Mucosa of rectum (tissue), 2 donors: Measurements from ENCODE around the gene CFAP47.

Experiments used
- H3K27ac ChIP-seq, 2 donors: one replicate each; pipeline ENCODE4 v1.7.0; 2013; ENCODE audit warnings: inconsistent platforms in 2 of 2, low read depth in 2 of 2, low read length in 2 of 2
- H3K27me3 ChIP-seq, 2 donors: one replicate each; pipeline ENCODE4 v1.7.0; 2013; ENCODE audit warnings: low read length in 2 of 2; ENCODE audit not compliant: control insufficient read depth in 2 of 2, insufficient read depth in 2 of 2
- H3K36me3 ChIP-seq, 2 donors: one replicate each; pipeline ENCODE4 v1.7.0; 2013; ENCODE audit warnings: low read length in 2 of 2; ENCODE audit not compliant: control insufficient read depth in 2 of 2, insufficient read depth in 2 of 2
- H3K4me1 ChIP-seq, 2 donors: one replicate each; pipeline ENCODE4 v1.7.0; 2013; ENCODE audit warnings: low read length in 2 of 2, mild to moderate bottlenecking in 1 of 2; ENCODE audit not compliant: control insufficient read depth in 2 of 2, insufficient read depth in 2 of 2
- H3K4me3 ChIP-seq, 2 donors: one replicate each; pipeline ENCODE4 v1.7.0; 2013; ENCODE audit warnings: low read length in 2 of 2
- H3K9ac ChIP-seq, 2 donors: one replicate each; pipeline ENCODE4 v1.7.0; 2013; ENCODE audit warnings: low read length in 2 of 2, low read depth in 1 of 2, mild to moderate bottlenecking in 1 of 2
- H3K9me3 ChIP-seq, 2 donors: one replicate each; pipeline ENCODE4 v1.7.0; 2013; ENCODE audit warnings: low read length in 2 of 2; ENCODE audit not compliant: control insufficient read depth in 2 of 2
- donor health status: healthy.
- donor health status: Normal muscosa, but diverticular disease.

Gene CFAP47

GRCh38 chrX:36364262-36364661 is 444.7 kb downstream of the CFAP47 start:
- no peak overlapping the region for H3K9ac ChIP-seq
- H3K27me3 ChIP-seq = no peaks in the 10 kb centered on the region
- H3K36me3 ChIP-seq = no peaks in the 10 kb centered on the region
- no peak overlapping the region for H3K27ac ChIP-seq
- H3K4me1 ChIP-seq = no peaks in the 10 kb centered on the region
- H3K9me3 ChIP-seq = no peaks in the 10 kb centered on the region
- H3K4me3 ChIP-seq = no peak overlapping the region

DNA sequence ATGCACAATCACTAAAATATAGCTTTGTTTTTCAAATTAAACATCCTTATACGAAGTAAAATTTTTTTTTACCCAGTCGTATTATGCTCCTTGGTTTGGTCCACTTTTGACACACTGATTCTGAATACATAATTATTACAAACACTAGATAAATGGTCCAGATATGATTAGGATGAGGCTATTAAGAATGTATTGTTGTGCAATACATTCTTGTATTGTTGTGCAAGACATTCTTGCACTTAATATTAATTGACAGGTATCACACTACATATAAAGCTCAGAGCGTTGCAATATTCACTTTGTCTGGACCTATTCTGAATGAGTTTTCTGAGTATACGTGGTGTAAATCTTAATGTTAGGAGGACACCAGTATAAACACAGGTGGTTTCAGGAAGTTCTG is 464.0 kb downstream of the CFAP47 start:
- Histone ChIP-seq H3K9me3 (no peaks in the 10 kb centered on the region), H3K27ac (no peak overlapping the region), H3K36me3 (no peaks in the 10 kb centered on the region), H3K27me3 (no peaks in the 10 kb centered on the region), H3K4me3 (no peak overlapping the region), H3K4me1 (no peaks in the 10 kb centered on the region), H3K9ac (no peak overlapping the region)

DNA sequence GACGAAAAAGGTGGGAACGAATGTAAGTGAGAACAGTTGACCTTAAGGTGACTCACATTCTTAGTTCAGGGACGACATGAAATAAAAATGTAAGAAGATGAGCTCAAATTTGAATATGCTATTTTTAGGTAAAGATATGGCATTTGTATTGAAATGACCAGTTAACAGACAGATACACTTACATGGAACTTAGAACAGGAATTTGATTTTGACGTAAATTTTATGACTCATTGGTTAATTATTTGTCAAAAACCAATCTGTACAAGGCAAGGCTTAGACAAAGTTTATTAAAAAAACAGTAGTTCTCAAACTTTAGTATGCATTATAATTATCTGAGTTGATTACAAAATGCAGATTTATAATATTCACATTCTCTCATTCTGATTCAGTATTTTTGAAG is 469.4 kb downstream of the CFAP47 start:
- H3K27me3 ChIP-seq = no peaks in the 10 kb centered on the region
- H3K9me3 ChIP-seq = no peaks in the 10 kb centered on the region
- H3K4me3 ChIP-seq = no peak overlapping the region
- H3K4me1 ChIP-seq = no peaks in the 10 kb centered on the region
- H3K36me3 ChIP-seq = no peaks in the 10 kb centered on the region
- no peak overlapping the region for H3K9ac ChIP-seq
- H3K27ac ChIP-seq = no peak overlapping the region

- Histone ChIP-seq H3K27me3 (no peaks in the 10 kb centered on the region), H3K27ac (no peak overlapping the region), H3K4me1 (no peaks in the 10 kb centered on the region), H3K36me3 (no peaks in the 10 kb centered on the region), H3K9ac (no peak overlapping the region), H3K9me3 (no peaks in the 10 kb centered on the region), H3K4me3 (no peak overlapping the region)
Measured at GRCh38 chrX:36401774-36402173, 482.2 kb downstream of the CFAP47 start.

DNA sequence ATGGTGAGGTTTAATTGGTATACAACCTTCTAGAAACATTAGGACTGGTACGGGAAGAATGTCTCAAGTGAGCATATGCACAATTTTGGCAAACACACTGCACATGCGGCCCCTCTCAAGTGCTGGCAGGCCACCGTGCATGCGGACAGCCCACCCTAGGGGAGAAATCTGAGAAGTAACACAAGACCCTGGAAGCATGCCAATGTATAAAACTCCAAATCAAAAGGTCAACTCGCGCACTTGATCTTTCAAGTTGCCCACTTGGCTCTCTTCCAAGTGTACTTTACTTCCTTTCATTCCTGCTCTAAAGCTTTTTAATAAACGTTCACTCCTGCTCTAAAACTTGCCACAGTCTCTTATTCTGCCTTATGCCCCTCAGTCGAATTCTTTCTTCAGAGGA is 488.3 kb downstream of the CFAP47 start:
- H3K4me3 ChIP-seq = no peak overlapping the region
- no peaks in the 10 kb centered on the region for H3K27me3 ChIP-seq
- no peak overlapping the region for H3K27ac ChIP-seq
- no peaks in the 10 kb centered on the region for H3K4me1 ChIP-seq
- H3K9ac ChIP-seq = no peak overlapping the region
- no peaks in the 10 kb centered on the region for H3K36me3 ChIP-seq
- no peaks in the 10 kb centered on the region for H3K9me3 ChIP-seq

- H3K27ac ChIP-seq = no peak overlapping the region
- no peaks in the 10 kb centered on the region for H3K36me3 ChIP-seq
- H3K4me3 ChIP-seq = no peak overlapping the region
- no peak overlapping the region for H3K9ac ChIP-seq
- no peaks in the 10 kb centered on the region for H3K9me3 ChIP-seq
- no peaks in the 10 kb centered on the region for H3K27me3 ChIP-seq
- H3K4me1 ChIP-seq = no peaks in the 10 kb centered on the region
Measured at GRCh38 chrX:36414056-36414455, 494.5 kb downstream of the CFAP47 start.

DNA sequence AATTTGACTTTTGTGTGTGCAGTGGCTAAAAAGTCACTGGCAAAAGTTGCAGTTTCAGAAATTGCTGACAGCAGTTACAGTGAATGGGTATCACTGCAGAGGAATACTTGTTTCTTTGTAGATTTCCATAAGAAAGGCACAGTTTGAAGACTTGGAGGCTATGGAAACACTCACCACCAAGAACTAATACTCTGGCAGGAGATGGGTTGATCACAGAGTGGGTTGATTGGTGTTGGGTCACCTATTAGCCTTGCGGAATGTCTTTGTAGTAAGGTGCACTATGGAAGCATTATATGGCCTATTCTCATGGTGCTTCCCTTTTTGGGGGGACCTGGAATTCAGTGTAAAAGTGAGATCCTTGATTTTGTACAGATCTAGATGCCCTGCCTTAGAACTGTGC is 502.8 kb downstream of the CFAP47 start:
- Histone ChIP-seq H3K4me1 (no peaks in the 10 kb centered on the region), H3K4me3 (no peak overlapping the region), H3K9ac (no peak overlapping the region), H3K27ac (no peak overlapping the region), H3K36me3 (no peaks in the 10 kb centered on the region), H3K9me3 (no peaks in the 10 kb centered on the region), H3K27me3 (no peaks in the 10 kb centered on the region)

DNA sequence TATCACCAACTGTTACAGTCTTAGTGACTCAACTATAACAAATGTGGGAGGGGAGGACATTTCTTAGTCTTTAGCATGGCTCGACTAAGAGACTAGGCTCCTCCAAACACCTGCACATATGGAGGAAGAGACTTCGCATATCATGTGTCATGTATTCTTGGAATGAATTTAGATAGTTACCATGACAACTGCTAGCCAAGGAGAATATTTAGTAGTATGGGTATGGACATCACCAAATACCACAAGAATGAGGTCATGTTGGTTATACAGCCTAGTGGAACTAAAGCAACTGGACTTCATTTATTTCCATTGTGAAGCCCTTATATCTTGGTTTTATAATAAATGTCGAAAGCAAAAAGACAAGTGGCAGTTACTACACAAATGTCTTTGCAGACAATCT is 512.3 kb downstream of the CFAP47 start:
- Histone ChIP-seq H3K9ac (no peak overlapping the region), H3K27me3 (peaks cover 0 to 4% of the 10 kb centered on the region in 2 donors), H3K27ac (no peak overlapping the region), H3K4me1 (no peaks in the 10 kb centered on the region), H3K36me3 (no peaks in the 10 kb centered on the region), H3K9me3 (no peaks in the 10 kb centered on the region), H3K4me3 (no peak overlapping the region)

GRCh38 chrX:36434522-36434921 is 515.0 kb downstream of the CFAP47 start:
- no peak overlapping the region for H3K9ac ChIP-seq
- peaks cover 0 to 4% of the 10 kb centered on the region in 2 donors for H3K27me3 ChIP-seq
- no peaks in the 10 kb centered on the region for H3K9me3 ChIP-seq
- no peak overlapping the region for H3K27ac ChIP-seq
- no peaks in the 10 kb centered on the region for H3K4me1 ChIP-seq
- H3K4me3 ChIP-seq = no peak overlapping the region
- H3K36me3 ChIP-seq = no peaks in the 10 kb centered on the region
